Upper lobe of left lung (tissue), 6 donors: Measurements from ENCODE around the gene KCNG4. TPM values are rescaled to one million over a fixed set of nuclear protein-coding genes. Genes with fewer than 3 reads are reported as not detected.

Experiments
- ATAC-seq, 2 donors: fragments of 200-7000 bp; cut with Tn5 transposase; one replicate each; pipeline ENCODE4 v1.9.1; 2022; ENCODE audit warnings: mild to moderate bottlenecking in 2 of 2, moderate library complexity in 2 of 2; ENCODE audit not compliant: low FRiP score in 2 of 2
- DNase-seq, 2 donors: peaks; one replicate each; pipeline ENCODE4 v3.0.0-alpha.2; 2019 to 2020
- H3K27ac ChIP-seq, 4 donors: fragments of 200-600 bp; sonication (generic); one replicate each; pipeline ENCODE4 v1.5.1; 2016 to 2019
- H3K27me3 ChIP-seq, 4 donors: fragments of 200-600 bp; sonication (generic); one replicate each; pipeline ENCODE4 v1.5.1; 2017 to 2019
- H3K36me3 ChIP-seq, 4 donors: fragments of 200-600 bp; sonication (generic); one replicate each; pipeline ENCODE4 v1.5.1; 2016 to 2019
- H3K4me1 ChIP-seq, 4 donors: fragments of 200-600 bp; sonication (generic); one replicate each; pipeline ENCODE4 v1.5.1; 2018 to 2019
- H3K4me3 ChIP-seq, 4 donors: fragments of 200-600 bp; sonication (generic); one replicate each; pipeline ENCODE4 v1.5.1; 2017 to 2019; ENCODE audit warnings: mild to moderate bottlenecking in 2 of 4, moderate library complexity in 1 of 4
- H3K9me3 ChIP-seq, 4 donors: fragments of 200-600 bp; sonication (generic); one replicate each; pipeline ENCODE4 v1.5.1; 2018 to 2019
- EP300 ChIP-seq, 4 donors: sonication (generic); formaldehyde crosslinking; IDR thresholded peaks; one replicate each; pipeline ENCODE4 v1.5.1; 2017; ENCODE audit warnings: antibody characterized with exemption in 4 of 4, control low read depth in 2 of 4
- POLR2A ChIP-seq, 4 donors: fragments of 450-650 bp; IDR thresholded peaks; one replicate each; pipeline ENCODE4 v1.5.1; 2016 to 2017; ENCODE audit warnings: antibody characterized with exemption in 4 of 4, mild to moderate bottlenecking in 2 of 4
- POLR2AphosphoS5 ChIP-seq, 2 donors: sonication (generic); formaldehyde crosslinking; IDR thresholded peaks; one replicate each; pipeline ENCODE4 v1.5.1; 2017; ENCODE audit warnings: antibody characterized with exemption in 2 of 2
- WGBS, 2 donors: methylation state at CpG; one replicate each; pipeline ENCODE4 v1.1.5; 2017 to 2018; 5-methylcytosine and 5-hydroxymethylcytosine counted together
- total RNA-seq, 6 donors: library from RNA; depleted of rRNA in 4 of 6; stranded (reverse); fragments of >200 nt in 4 of 6; gene quantifications; one replicate each; pipeline versions ENCODE4 v1.1.0 to v1.2.1, GENCODE V29; 2016 to 2021
- TF ChIP-seq, protein P1 (sequence below), 6 experiments: fragments of 450-650 bp in 4 of 6; fragments of 200-600 bp in 2 of 6; sonication (generic) in 2 of 6; IDR thresholded peaks; one replicate each; pipeline ENCODE4 v1.5.1; 2016 to 2019; ENCODE audit warnings: antibody characterized with exemption in 6 of 6
- donor health status: DM: no; HTN: no; CAD: no; lungs with moderate emphysema.
- donor health status: DM: no; HTN: yes; CAD: no; lungs with severe emphysema.

The KCNG4 gene
- total RNA-seq, 6 donors from 2014 or later: not detected

GRCh38 chr16:84180519-84181140 lies 59.2 kb downstream of the KCNG4 start:
- H3K36me3 ChIP-seq: peaks cover 29 to 67% (median 59%) of the 10 kb centered on the region in 4 donors
- H3K27ac ChIP-seq: peak overlapping the region in 1 of 4 donors; percentile 88
- ATAC-seq (no peak), DNase-seq (peak in 1 of 2 donors; percentile 64)
- TF ChIP-seq, protein P1, sequence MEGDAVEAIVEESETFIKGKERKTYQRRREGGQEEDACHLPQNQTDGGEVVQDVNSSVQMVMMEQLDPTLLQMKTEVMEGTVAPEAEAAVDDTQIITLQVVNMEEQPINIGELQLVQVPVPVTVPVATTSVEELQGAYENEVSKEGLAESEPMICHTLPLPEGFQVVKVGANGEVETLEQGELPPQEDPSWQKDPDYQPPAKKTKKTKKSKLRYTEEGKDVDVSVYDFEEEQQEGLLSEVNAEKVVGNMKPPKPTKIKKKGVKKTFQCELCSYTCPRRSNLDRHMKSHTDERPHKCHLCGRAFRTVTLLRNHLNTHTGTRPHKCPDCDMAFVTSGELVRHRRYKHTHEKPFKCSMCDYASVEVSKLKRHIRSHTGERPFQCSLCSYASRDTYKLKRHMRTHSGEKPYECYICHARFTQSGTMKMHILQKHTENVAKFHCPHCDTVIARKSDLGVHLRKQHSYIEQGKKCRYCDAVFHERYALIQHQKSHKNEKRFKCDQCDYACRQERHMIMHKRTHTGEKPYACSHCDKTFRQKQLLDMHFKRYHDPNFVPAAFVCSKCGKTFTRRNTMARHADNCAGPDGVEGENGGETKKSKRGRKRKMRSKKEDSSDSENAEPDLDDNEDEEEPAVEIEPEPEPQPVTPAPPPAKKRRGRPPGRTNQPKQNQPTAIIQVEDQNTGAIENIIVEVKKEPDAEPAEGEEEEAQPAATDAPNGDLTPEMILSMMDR (IDR thresholded peaks at IDR 0.05): no peak
- TF ChIP-seq POLR2AphosphoS5 (IDR thresholded peaks at IDR 0.05): no peak
- TF ChIP-seq POLR2A (IDR thresholded peaks at IDR 0.05): no peak
- TF ChIP-seq EP300 (IDR thresholded peaks at IDR 0.05): no peak
- H3K9me3 ChIP-seq: no peaks in the 10 kb centered on the region
- H3K4me1 ChIP-seq: peaks cover 32 to 72% (median 49%) of the 10 kb centered on the region in 4 donors
- WGBS, 2 donors: 74 to 84% methylated on average over 11 to 18 of the region's 21 CpGs
- H3K27me3 ChIP-seq: no peaks in the 10 kb centered on the region
- no peak overlapping the region for H3K4me3 ChIP-seq

DNA sequence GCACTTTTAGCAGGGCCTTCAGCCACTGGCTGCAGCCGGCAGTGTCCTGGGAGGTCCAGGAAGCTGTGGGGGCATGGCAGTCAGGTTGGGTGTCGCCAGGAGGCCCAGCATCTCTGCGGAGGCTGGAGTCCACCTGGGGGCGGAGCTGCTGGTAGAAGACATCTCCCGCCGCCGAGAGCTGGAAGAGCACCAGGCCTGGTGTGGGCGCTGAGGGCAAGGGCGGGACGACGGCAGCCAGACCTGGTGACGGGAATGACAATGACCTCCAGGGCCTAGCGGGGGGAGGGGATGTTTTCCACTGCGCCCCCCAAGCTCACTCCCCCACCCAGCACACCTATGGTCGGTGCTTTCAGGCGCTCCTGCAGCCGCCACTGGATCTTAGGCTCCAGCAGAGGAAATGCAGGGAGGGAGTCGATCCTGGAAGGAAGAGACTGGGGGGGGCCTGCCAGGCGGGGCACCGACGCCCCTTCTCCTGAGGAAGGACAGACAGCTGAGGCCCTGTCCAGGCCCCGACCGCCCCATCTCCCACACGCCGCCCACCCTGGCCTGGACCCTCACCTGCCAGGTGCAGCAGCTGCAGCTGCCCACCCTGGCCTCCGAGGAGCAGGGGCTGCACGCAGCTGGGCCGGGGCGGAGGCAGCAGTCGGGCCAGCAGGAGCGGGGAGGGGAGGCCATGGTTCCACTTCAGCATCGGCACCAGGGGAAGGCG lies 60.0 kb downstream of the KCNG4 start:
- Histone ChIP-seq H3K27ac (peak overlapping the region in 1 of 4 donors; percentile 88), H3K27me3 (no peaks in the 10 kb centered on the region), H3K36me3 (peaks cover 29 to 67% (median 58%) of the 10 kb centered on the region in 4 donors), H3K9me3 (no peaks in the 10 kb centered on the region), H3K4me3 (no peak overlapping the region), H3K4me1 (peaks cover 30 to 74% (median 50%) of the 10 kb centered on the region in 4 donors)
- peak in 1 of 2 donors; percentile 72 for DNase-seq
- WGBS, 2 donors: 84 to 88% methylated on average over 14 to 29 of the region's 33 CpGs
- ATAC-seq: no peak
- TF ChIP-seq POLR2AphosphoS5 (IDR thresholded peaks at IDR 0.05) (no peak), POLR2A (IDR thresholded peaks at IDR 0.05) (no peak), EP300 (IDR thresholded peaks at IDR 0.05) (no peak)
- TF ChIP-seq, protein P1 (IDR thresholded peaks at IDR 0.05): no peak

DNA sequence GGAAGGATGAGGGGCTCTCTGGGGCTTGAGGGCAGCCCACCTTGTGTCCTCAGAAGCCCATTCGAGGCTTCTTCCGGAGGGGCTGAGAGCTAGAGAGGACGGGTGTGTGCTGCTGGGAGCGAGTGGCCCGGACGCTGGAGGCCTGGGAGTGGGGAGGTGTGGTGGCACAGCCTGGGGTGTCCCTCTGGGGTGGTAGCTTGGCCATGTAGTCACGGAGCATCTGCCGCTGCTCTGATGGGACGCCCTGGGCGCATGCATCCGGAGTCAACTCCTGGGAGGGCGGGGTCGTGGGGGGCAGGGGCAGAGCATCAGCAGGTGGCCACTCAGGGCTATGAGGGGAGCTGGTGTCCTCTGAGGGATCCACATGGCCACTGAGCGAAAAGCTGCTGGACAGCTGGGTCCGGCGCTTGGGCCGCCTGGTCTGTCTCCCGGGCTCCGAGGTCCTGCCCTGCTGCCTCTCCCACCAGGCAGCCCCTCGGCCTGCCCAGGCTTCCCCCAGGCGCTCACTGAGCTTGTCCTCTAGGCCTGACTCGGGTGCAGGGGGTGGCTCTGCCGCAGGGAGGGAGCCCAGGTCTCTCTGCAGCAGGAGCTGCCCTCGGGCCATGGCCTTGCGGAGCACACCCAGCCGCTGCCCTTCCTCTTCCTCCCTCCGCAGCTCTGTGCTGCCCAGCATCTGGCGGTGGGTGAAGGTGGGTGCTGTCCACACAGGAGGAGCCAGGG lies 60.8 kb downstream of the KCNG4 start:
- Histone ChIP-seq H3K9me3 (no peaks in the 10 kb centered on the region), H3K4me3 (no peak overlapping the region), H3K27ac (peak overlapping the region; percentile 11 to 88 (median 28)), H3K36me3 (peaks cover 29 to 62% (median 54%) of the 10 kb centered on the region in 4 donors), H3K27me3 (no peaks in the 10 kb centered on the region), H3K4me1 (peaks cover 29 to 67% (median 43%) of the 10 kb centered on the region in 4 donors)
- TF ChIP-seq EP300 (IDR thresholded peaks at IDR 0.05): no peak
- DNase-seq (peak in 1 of 2 donors; percentile 75), ATAC-seq (no peak)
- WGBS, 2 donors: 97% methylated on average over 6 to 26 of the region's 28 CpGs

DNA sequence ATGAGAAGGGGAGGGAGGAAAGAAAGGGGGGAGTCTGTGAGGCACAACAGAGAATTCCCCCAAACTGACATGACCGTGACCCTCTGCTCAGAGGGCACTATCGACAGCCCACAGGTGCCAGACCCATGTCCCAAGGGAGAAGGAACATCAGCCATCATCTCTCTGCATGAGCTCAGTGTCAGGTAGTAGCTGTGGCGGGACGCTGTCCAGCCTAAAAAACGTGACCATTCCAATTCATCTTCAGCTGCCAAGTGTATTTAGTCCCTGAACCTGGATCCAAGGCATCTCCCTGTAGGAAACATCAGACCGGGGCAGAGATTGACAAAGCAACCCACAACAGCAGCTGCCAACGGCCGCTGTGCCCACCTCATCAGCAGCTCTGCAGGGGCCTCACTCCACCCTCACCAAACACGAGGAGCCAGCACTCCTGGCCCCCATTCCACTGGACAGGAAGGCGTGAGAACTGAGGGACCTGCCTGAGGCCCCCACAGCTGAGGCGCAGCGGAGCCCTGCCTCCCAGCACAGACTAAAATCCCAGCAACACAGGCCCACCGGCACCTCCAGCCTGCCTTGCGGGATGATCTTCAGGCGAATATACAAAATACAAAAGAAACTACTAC lies 61.6 kb downstream of the KCNG4 start:
- Histone ChIP-seq H3K27ac (peak overlapping the region; percentile 76 to 89 (median 88)), H3K36me3 (peaks cover 29 to 55% (median 50%) of the 10 kb centered on the region in 4 donors), H3K4me3 (no peak overlapping the region), H3K9me3 (no peaks in the 10 kb centered on the region), H3K4me1 (peaks cover 29 to 59% (median 35%) of the 10 kb centered on the region in 4 donors), H3K27me3 (no peaks in the 10 kb centered on the region)
- ATAC-seq (no peak), DNase-seq (no peak)
- no peak for TF ChIP-seq EP300 (IDR thresholded peaks at IDR 0.05)
- no peak for TF ChIP-seq POLR2AphosphoS5 (IDR thresholded peaks at IDR 0.05)
- TF ChIP-seq, protein P1 (IDR thresholded peaks at IDR 0.05): no peak
- TF ChIP-seq POLR2A (IDR thresholded peaks at IDR 0.05): no peak
- WGBS, 2 donors: 90% methylated on average over 4 to 15 of the region's 15 CpGs

GRCh38 chr16:84177741-84178073 lies 62.1 kb downstream of the KCNG4 start:
- Histone ChIP-seq H3K27me3 (no peaks in the 10 kb centered on the region), H3K4me1 (peaks cover 29 to 56% (median 33%) of the 10 kb centered on the region in 4 donors), H3K4me3 (no peak overlapping the region), H3K9me3 (no peaks in the 10 kb centered on the region), H3K27ac (peak overlapping the region; percentile 76 to 89 (median 88)), H3K36me3 (peaks cover 28 to 50% (median 45%) of the 10 kb centered on the region in 4 donors)
- 71 to 78% methylated on average over 8 to 9 of the region's 9 CpGs for WGBS, 2 donors
- TF ChIP-seq, protein P1 (IDR thresholded peaks at IDR 0.05): no peak
- no peak for TF ChIP-seq POLR2A (IDR thresholded peaks at IDR 0.05)
- no peak for TF ChIP-seq POLR2AphosphoS5 (IDR thresholded peaks at IDR 0.05)
- no peak for TF ChIP-seq EP300 (IDR thresholded peaks at IDR 0.05)
- DNase-seq: no peak
- no peak for ATAC-seq
